H9 (cell line): ENCODE measurements around the gene TLK2. TPM values are rescaled to one million over a fixed set of nuclear protein-coding genes. Genes with fewer than 3 reads are reported as not detected.
"Not testable (repeated sequence)": the region's sequence is repeated elsewhere in the genome, so short reads cannot be mapped to it uniquely, and the experiment has no call there.

Experiments used
- DNase-seq: peaks from one replicate; pipeline ENCODE4 v3.0.0-alpha.2; 2017
- H2AFZ ChIP-seq: one replicate; pipeline ENCODE4 v1.6.1; 2013; ENCODE audit warnings: mild to moderate bottlenecking, low read length, control low read depth, moderate library complexity
- H2AK5ac ChIP-seq: 2 replicates; pipeline ENCODE4 v1.6.1; 2013; ENCODE audit warnings: low read length, control low read depth, mixed read lengths; ENCODE audit not compliant: insufficient read length
- H2BK120ac ChIP-seq: one replicate; pipeline ENCODE4 v1.6.1; 2013; ENCODE audit warnings: low read depth, mild to moderate bottlenecking, low read length, control low read depth, inconsistent platforms; ENCODE audit not compliant: poor library complexity, severe bottlenecking
- H2BK12ac ChIP-seq: 2 replicates; pipeline ENCODE4 v1.6.1; 2013; ENCODE audit warnings: low read length, control low read depth, mixed read lengths, low read depth; ENCODE audit not compliant: insufficient read length
- H2BK15ac ChIP-seq: 2 replicates; pipeline ENCODE4 v1.6.1; 2013; ENCODE audit warnings: low read depth, low read length, control low read depth
- H2BK20ac ChIP-seq: one replicate; pipeline ENCODE4 v1.6.1; 2013; ENCODE audit warnings: low read depth, mild to moderate bottlenecking, low read length, control low read depth, inconsistent platforms; ENCODE audit not compliant: poor library complexity, severe bottlenecking
- H2BK5ac ChIP-seq: 2 replicates; pipeline ENCODE4 v1.6.1; 2013; ENCODE audit warnings: low read length, control low read depth, mixed read lengths; ENCODE audit not compliant: insufficient read length
- H3K14ac ChIP-seq: 2 replicates; pipeline ENCODE4 v1.6.1; 2013; ENCODE audit warnings: low read length, control low read depth; ENCODE audit not compliant: insufficient read depth
- H3K18ac ChIP-seq: 2 replicates; pipeline ENCODE4 v1.6.1; 2013; ENCODE audit warnings: low read depth, mild to moderate bottlenecking, mixed read lengths, low read length, control low read depth; ENCODE audit not compliant: insufficient read length
- H3K23ac ChIP-seq: 2 replicates; pipeline ENCODE4 v1.6.1; 2013; ENCODE audit warnings: low read length, control low read depth, mixed read lengths, low read depth; ENCODE audit not compliant: insufficient read length
- H3K23me2 ChIP-seq: 2 replicates; pipeline ENCODE4 v1.6.1; 2013; ENCODE audit warnings: low read depth, mild to moderate bottlenecking, mixed read lengths, low read length, control low read depth; ENCODE audit not compliant: insufficient read length, poor library complexity, severe bottlenecking
- H3K27ac ChIP-seq: 2 replicates; pipeline ENCODE4 v1.5.1; 2013; ENCODE audit warnings: low read length, control low read depth, mixed read lengths, low read depth; ENCODE audit not compliant: insufficient read length
- H3K27me3 ChIP-seq: 2 replicates; pipeline ENCODE4 v1.6.1; 2013; ENCODE audit warnings: low read length, control low read depth, inconsistent platforms; ENCODE audit not compliant: insufficient read depth
- H3K4ac ChIP-seq: 2 replicates; pipeline ENCODE4 v1.6.1; 2013; ENCODE audit warnings: low read depth, mild to moderate bottlenecking, control low read depth, inconsistent platforms, low read length, moderate library complexity
- H3K4me1 ChIP-seq: 2 replicates; pipeline ENCODE4 v1.6.1; 2013; ENCODE audit warnings: low read length, control low read depth, inconsistent platforms; ENCODE audit not compliant: insufficient read depth
- H3K4me2 ChIP-seq: 2 replicates; pipeline ENCODE4 v1.6.1; 2013; ENCODE audit warnings: low read length, control low read depth, mixed read lengths; ENCODE audit not compliant: insufficient read length, insufficient read depth
- H3K56ac ChIP-seq: 2 replicates; pipeline ENCODE4 v1.6.1; 2013; ENCODE audit warnings: low read depth, mild to moderate bottlenecking, mixed read lengths, low read length, control low read depth; ENCODE audit not compliant: insufficient read length
- H3K79me1 ChIP-seq: 2 replicates; pipeline ENCODE4 v1.6.1; 2013; ENCODE audit warnings: low read depth, mild to moderate bottlenecking, moderate library complexity, low read length, control low read depth, inconsistent platforms; ENCODE audit not compliant: insufficient read depth, poor library complexity, severe bottlenecking
- H3K79me2 ChIP-seq: 2 replicates; pipeline ENCODE4 v1.6.1; 2013; ENCODE audit warnings: low read length, control low read depth, inconsistent platforms; ENCODE audit not compliant: insufficient read depth
- H3K9ac ChIP-seq: 2 replicates; pipeline ENCODE4 v1.6.1; 2013; ENCODE audit warnings: low read length, control low read depth, mixed read lengths; ENCODE audit not compliant: insufficient read length; ENCODE audit errors: extremely low read depth
- H3K9me3 ChIP-seq: one replicate; pipeline ENCODE4 v1.6.1; 2013; ENCODE audit warnings: low read depth, low read length, inconsistent platforms; ENCODE audit not compliant: control insufficient read depth
- H3T11ph ChIP-seq: one replicate; pipeline ENCODE4 v1.6.1; 2013; ENCODE audit warnings: mild to moderate bottlenecking, low read length, control low read depth, inconsistent platforms
- H4K20me1 ChIP-seq: one replicate; pipeline ENCODE4 v1.6.1; 2013; ENCODE audit not compliant: control insufficient read depth, insufficient read length, insufficient read depth
- H4K5ac ChIP-seq: 2 replicates; pipeline ENCODE4 v1.6.1; 2013; ENCODE audit warnings: low read depth, mild to moderate bottlenecking, mixed read lengths, low read length, control low read depth; ENCODE audit not compliant: insufficient read length
- H4K8ac ChIP-seq: replicated peaks from 2 replicates; pipeline ENCODE4 v1.6.1; 2013; ENCODE audit warnings: low read length, control low read depth, mixed read lengths, low read depth; ENCODE audit not compliant: insufficient read length
- H4K91ac ChIP-seq: 2 replicates; pipeline ENCODE4 v1.6.1; 2013; ENCODE audit warnings: low read depth, mild to moderate bottlenecking, moderate library complexity, mixed read lengths, low read length, control low read depth; ENCODE audit not compliant: insufficient read length
- H3K27ac Mint-ChIP-seq, 3 experiments: 2 replicates in 2 of 3; 3 replicates in 1 of 3; pipeline ENCODE4 v1.8.0; 2020 to 2021; ENCODE audit warnings: mixed read lengths in 3 of 3, mild to moderate bottlenecking in 1 of 3, moderate library complexity in 1 of 3
- H3K27me3 Mint-ChIP-seq: 2 replicates; pipeline ENCODE4 v1.8.0; 2021; ENCODE audit warnings: low read depth, mild to moderate bottlenecking, moderate library complexity, mixed read lengths
- H3K36me3 Mint-ChIP-seq, 3 experiments: 2 replicates in 2 of 3; 3 replicates in 1 of 3; pipeline ENCODE4 v1.8.0; 2020 to 2021; ENCODE audit warnings: low read depth in 3 of 3, mixed read lengths in 3 of 3; ENCODE audit not compliant: insufficient read depth in 1 of 3
- H3K4me1 Mint-ChIP-seq, 2 experiments: 2 replicates each; pipeline ENCODE4 v1.8.0; 2020; ENCODE audit warnings: mixed read lengths in 2 of 2
- H3K4me3 Mint-ChIP-seq, 2 experiments: 2 replicates in 1 of 2; 3 replicates in 1 of 2; pipeline ENCODE4 v1.8.0; 2020 to 2021; ENCODE audit warnings: mild to moderate bottlenecking in 2 of 2, mixed read lengths in 2 of 2, moderate library complexity in 1 of 2
- H3K9me3 Mint-ChIP-seq, 2 experiments: 2 replicates in 1 of 2; 3 replicates in 1 of 2; pipeline ENCODE4 v1.8.0; 2020; ENCODE audit warnings: mild to moderate bottlenecking in 2 of 2, mixed read lengths in 2 of 2, moderate library complexity in 1 of 2
- WGBS: extraction: QIAGEN DNeasy Blood & Tissue Kit; methylation state at CpG from one replicate; pipeline ENCODE4 v1.1.7; 2013; ENCODE audit warnings: missing lambda C conversion rate, low lambda C conversion rate, mixed read lengths; ENCODE audit not compliant: insufficient read length; ENCODE audit errors: extremely low coverage; 5-methylcytosine and 5-hydroxymethylcytosine counted together
- total RNA-seq: library from RNA; stranded (reverse); gene quantifications from 2 replicates; pipeline ENCODE4 v1.2.1, GENCODE V29; 2021

The TLK2 gene
- total RNA-seq, 1 experiment from 2014 or later = 63.7 TPM

- H4K20me1 ChIP-seq = not testable (repeated sequence)
- WGBS = no CpG with 5 or more reads among the region's 1 CpG
Measured at GRCh38 chr17:62490990-62491389, 12.4 kb downstream of the TLK2 start.

GRCh38 chr17:62493049-62493655 lies 14.5 kb downstream of the TLK2 start:
- not testable (repeated sequence) for H3K14ac ChIP-seq, H3K23me2 ChIP-seq, H2BK15ac ChIP-seq, H3K4me1 ChIP-seq, H3K9me3 Mint-ChIP-seq, H2AFZ ChIP-seq, H4K20me1 ChIP-seq, H2BK120ac ChIP-seq, H2BK5ac ChIP-seq, H3K27ac ChIP-seq, H3K9ac ChIP-seq, H3K79me2 ChIP-seq, H3K4me2 ChIP-seq, H3K56ac ChIP-seq, H2AK5ac ChIP-seq, H4K8ac ChIP-seq, H4K5ac ChIP-seq, H3K18ac ChIP-seq, H3K4me1 Mint-ChIP-seq, H3K27me3 Mint-ChIP-seq, H3K4ac ChIP-seq, H3K9me3 ChIP-seq, H3K23ac ChIP-seq, H2BK20ac ChIP-seq, H2BK12ac ChIP-seq, H3T11ph ChIP-seq, H3K79me1 ChIP-seq, H3K4me3 Mint-ChIP-seq, H4K91ac ChIP-seq, DNase-seq, H3K27me3 ChIP-seq
- WGBS = no CpG with 5 or more reads among the region's 5 CpGs
- Mint-ChIP-seq H3K27ac (peak overlapping the region in 2 of 3 experiments; percentile 7 to 31; a peak in 2 of 7 replicates), H3K36me3 (peaks cover 3 to 16% (median 15%) of the 10 kb centered on the region in 3 experiments; a peak in 4 of 7 replicates)

More at GRCh38 chr17:62490990-62491389, 12.4 kb downstream of the TLK2 start:
- H3K79me1 ChIP-seq, H3K14ac ChIP-seq, H2BK12ac ChIP-seq, H3K4me1 ChIP-seq, H2AFZ ChIP-seq, H2BK5ac ChIP-seq, H3K23ac ChIP-seq, H3K27me3 ChIP-seq, H3K9me3 Mint-ChIP-seq, H3K4ac ChIP-seq, H4K91ac ChIP-seq, H3T11ph ChIP-seq, H3K56ac ChIP-seq, H3K23me2 ChIP-seq, H3K4me2 ChIP-seq, H2BK15ac ChIP-seq, H3K4me3 Mint-ChIP-seq, H3K27me3 Mint-ChIP-seq, H3K4me1 Mint-ChIP-seq, H3K9ac ChIP-seq, H4K5ac ChIP-seq, H2AK5ac ChIP-seq, H3K18ac ChIP-seq, DNase-seq, H3K9me3 ChIP-seq, H4K8ac ChIP-seq, H3K27ac Mint-ChIP-seq, H3K27ac ChIP-seq, H3K79me2 ChIP-seq, H2BK120ac ChIP-seq, H2BK20ac ChIP-seq: not testable (repeated sequence)
- H3K36me3 Mint-ChIP-seq = peaks cover 3 to 21% (median 17%) of the 10 kb centered on the region in 3 experiments; a peak in 4 of 7 replicates
